Measurements from ENCODE around the gene DOK3. TPM values are rescaled to one million over a fixed set of nuclear protein-coding genes. Genes with fewer than 3 reads are reported as not detected.

DOK3 gene
- total and polyA plus RNA-seq, 12 donors = 0.74 to 11.4 (median 2.3) TPM

DNA sequence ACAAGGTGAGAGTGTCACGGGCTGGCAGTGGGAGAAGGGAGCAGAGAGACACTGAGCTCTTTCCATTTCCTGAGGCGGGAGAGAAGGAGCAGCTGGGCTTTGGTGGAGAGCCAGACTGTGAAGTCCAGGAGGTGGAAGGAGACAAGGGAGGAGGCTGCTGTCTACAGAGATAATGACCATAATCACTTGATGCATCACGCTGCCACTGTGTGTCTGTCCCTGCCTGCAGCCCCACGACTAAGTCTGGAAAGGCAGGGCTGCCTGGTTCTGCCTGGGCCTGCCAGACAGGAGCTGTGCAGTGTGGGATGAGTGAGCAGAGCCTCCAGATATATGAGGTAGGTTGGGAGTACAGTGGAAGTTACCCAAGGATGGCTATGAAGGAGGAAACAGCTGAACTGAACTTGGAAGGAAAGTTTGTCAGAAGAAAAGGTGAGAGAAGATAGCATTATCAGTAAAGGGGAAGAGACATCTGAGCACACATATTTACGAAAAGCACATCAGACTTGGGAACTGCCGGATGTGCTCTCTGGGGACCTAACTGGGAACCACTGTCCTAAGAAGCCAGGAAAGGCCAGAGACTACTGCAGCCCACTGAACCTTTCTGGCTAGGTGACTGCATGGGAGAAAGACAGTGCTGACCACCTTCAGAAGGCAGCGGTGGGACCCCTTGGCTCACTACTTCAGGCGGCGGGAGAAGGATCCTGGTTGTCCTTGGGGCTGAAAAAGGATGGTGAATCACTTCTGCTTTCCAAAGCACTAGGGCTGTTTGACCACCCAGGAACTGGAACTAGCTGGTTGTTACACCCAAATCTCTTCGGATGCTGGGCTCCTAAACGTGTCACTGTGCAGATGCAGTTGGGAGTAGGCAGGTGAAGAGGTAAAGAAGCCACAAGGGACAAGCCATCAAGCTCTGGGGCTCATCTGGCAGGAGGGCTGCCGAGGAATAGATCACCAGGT lies 19.9 kb upstream of the DOK3 start:
- TF ChIP-seq, protein P1, sequence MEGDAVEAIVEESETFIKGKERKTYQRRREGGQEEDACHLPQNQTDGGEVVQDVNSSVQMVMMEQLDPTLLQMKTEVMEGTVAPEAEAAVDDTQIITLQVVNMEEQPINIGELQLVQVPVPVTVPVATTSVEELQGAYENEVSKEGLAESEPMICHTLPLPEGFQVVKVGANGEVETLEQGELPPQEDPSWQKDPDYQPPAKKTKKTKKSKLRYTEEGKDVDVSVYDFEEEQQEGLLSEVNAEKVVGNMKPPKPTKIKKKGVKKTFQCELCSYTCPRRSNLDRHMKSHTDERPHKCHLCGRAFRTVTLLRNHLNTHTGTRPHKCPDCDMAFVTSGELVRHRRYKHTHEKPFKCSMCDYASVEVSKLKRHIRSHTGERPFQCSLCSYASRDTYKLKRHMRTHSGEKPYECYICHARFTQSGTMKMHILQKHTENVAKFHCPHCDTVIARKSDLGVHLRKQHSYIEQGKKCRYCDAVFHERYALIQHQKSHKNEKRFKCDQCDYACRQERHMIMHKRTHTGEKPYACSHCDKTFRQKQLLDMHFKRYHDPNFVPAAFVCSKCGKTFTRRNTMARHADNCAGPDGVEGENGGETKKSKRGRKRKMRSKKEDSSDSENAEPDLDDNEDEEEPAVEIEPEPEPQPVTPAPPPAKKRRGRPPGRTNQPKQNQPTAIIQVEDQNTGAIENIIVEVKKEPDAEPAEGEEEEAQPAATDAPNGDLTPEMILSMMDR (IDR thresholded peaks at IDR 0.05) = no peak
- intact Hi-C loops (cut with DNase I) = loop anchor here in 1 of 10 donors (10.0 kb wide), 1 partner anchor 65 kb away; the partner anchor contains the start of gene TMED9
- Histone ChIP-seq H3K27ac (peak overlapping the region in 2 of 10 donors; percentile 25 to 27), H3K27me3 (no peaks in the 10 kb centered on the region), H3K9me3 (no peaks in the 10 kb centered on the region), H3K4me3 (no peak overlapping the region), H3K4me1 (peaks cover 0 to 19% (median 9%) of the 10 kb centered on the region in 9 donors), H3K36me3 (peaks cover 0 to 100% (median 59%) of the 10 kb centered on the region in 9 donors)
- DNase-seq = no peak
- 79 to 82% methylated on average over 12 of the region's 12 CpGs for WGBS, 2 donors
- no peak for ATAC-seq

DNA sequence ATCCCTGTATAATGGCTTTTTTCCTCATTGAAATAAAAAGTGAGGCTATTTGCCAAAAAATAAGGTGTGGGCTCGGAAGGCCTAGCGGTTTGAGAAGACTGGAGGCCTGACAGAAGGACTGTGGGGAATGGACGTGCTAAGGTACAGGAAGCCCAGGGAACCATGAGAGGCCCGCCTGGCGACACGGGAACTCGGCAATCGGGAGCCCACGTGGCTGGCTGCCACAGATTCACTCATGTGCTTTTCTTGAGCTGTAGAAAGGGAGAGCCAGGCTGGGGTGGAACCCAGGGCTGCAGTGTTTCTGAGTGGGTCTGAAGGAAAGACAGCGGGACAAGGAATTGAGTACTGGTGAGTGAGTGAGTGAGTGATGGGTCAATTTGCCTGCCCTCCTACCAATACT lies 19.0 kb upstream of the DOK3 start:
- H3K27me3 ChIP-seq = no peaks in the 10 kb centered on the region
- ATAC-seq = no peak

DNA sequence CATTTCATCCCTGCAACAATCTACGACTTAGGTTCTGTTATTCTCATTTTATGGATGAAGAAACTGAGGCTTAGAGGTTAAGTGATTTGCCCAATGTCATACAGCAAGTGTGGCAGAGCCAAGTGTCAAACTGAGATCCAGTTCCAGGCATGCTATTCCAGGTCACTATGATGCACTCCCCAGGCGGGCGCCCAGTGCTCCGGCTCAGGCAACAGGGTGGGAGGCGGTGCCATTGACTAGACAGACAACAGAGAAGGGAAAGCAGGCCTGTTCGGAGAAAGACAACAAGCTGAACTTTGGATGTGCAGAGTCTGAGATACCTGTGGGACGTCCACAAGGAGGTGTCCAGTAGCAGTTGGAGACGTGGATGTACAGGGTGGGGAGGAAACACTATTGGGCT lies 18.0 kb upstream of the DOK3 start:
- Histone ChIP-seq H3K9me3 (no peaks in the 10 kb centered on the region), H3K4me1 (peaks cover 0 to 19% (median 5%) of the 10 kb centered on the region in 9 donors), H3K27ac (no peak overlapping the region), H3K4me3 (no peak overlapping the region), H3K36me3 (peaks cover 0 to 100% (median 63%) of the 10 kb centered on the region in 9 donors), H3K27me3 (no peaks in the 10 kb centered on the region)
- TF ChIP-seq, protein P1 (IDR thresholded peaks at IDR 0.05) = no peak
- no peak for ATAC-seq
- WGBS, 2 donors = 95 to 97% methylated on average over 8 of the region's 8 CpGs
- DNase-seq = no peak
- intact Hi-C loops (cut with DNase I) = loop anchor here in 1 of 10 donors (10.0 kb wide), 1 partner anchor 67 kb away; the partner anchor contains the start of gene TMED9

More for the DNA sequence above, 19.0 kb upstream of the DOK3 start:
- Histone ChIP-seq H3K9me3 (no peaks in the 10 kb centered on the region), H3K27ac (no peak overlapping the region), H3K36me3 (peaks cover 0 to 100% (median 66%) of the 10 kb centered on the region in 9 donors), H3K4me1 (peaks cover 0 to 19% (median 5%) of the 10 kb centered on the region in 9 donors), H3K4me3 (no peak overlapping the region)
- TF ChIP-seq, protein P1 (IDR thresholded peaks at IDR 0.05) = no peak
- no peak for DNase-seq
- intact Hi-C loops (cut with DNase I) = loop anchor here in 1 of 10 donors (10.0 kb wide), 1 partner anchor 66 kb away; the partner anchor contains the start of gene TMED9
- WGBS, 2 donors = 85 to 89% methylated on average over 10 of the region's 10 CpGs

DNA sequence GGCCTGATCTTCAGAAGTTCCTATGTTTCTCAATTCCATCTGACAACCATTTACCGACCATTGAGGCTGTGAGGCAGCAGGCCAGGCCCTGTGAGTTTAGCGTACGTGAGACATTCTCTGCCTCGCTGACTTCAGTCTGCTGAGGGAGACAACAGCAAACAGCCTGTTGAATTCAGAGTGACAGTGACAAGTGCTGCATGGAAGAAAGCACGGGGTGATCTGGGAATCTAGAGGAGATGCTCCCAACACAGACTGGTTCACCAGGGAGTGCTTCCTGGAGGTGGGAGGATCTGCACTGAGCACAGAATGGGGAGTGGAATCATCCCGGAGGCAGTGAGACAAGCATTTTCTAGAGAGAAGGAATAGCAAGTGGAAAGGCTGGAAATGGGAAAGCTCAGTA lies 17.2 kb upstream of the DOK3 start:
- WGBS, 2 donors = 89 to 94% methylated on average over 6 of the region's 6 CpGs
- Histone ChIP-seq H3K9me3 (no peaks in the 10 kb centered on the region), H3K27me3 (no peaks in the 10 kb centered on the region), H3K36me3 (peaks cover 0 to 100% (median 57%) of the 10 kb centered on the region in 9 donors), H3K4me1 (peaks cover 0 to 19% (median 5%) of the 10 kb centered on the region in 9 donors), H3K4me3 (no peak overlapping the region), H3K27ac (no peak overlapping the region)
- DNase-seq (no peak), ATAC-seq (no peak)
- intact Hi-C loops (cut with DNase I) = loop anchor here in 1 of 10 donors (10.0 kb wide), 1 partner anchor 68 kb away; the partner anchor contains the start of gene TMED9
- TF ChIP-seq, protein P1 (IDR thresholded peaks at IDR 0.05) = no peak

Measured in heart right ventricle (tissue), 16 donors.